Mammary microvascular endothelial cell (primary cell): Measurements from ENCODE around the gene CT47B1. TPM values are rescaled to one million over a fixed set of nuclear protein-coding genes. Genes with fewer than 3 reads are reported as not detected.

ENCODE experiments used
- total RNA-seq: library from RNA; depleted of rRNA; stranded (reverse); fragments of >200 nt; gene quantifications from 2 replicates; pipeline ENCODE4 v1.2.3, GENCODE V29; 2015

The CT47B1 gene
- not detected in 2 replicates for total RNA-seq

GRCh38 chrX:120875766-120876165 lies at the start of gene CT47B1:
Gene CT47B1, minus strand, starts transcription at chrX:120875866. Its CDS starts 196 bp downstream, at chrX:120875670.

Other genes with a start within 250 kb of the CT47B1 start
- 67.7 and 80.9 TPM in 2 replicates for gene C1GALT1C1, start 245.8 kb downstream of the CT47B1 start, total RNA-seq
- not detected in 2 replicates for gene CT47A11, start 61.3 kb upstream of the CT47B1 start, total RNA-seq
- not detected in 2 replicates for gene CT47A10, start 66.2 kb upstream of the CT47B1 start, total RNA-seq
- not detected in 2 replicates for gene CT47A9, start 71.0 kb upstream of the CT47B1 start, total RNA-seq
- not detected in 2 replicates for gene CT47A8, start 75.9 kb upstream of the CT47B1 start, total RNA-seq
- gene CT47A7, start 80.7 kb upstream of the CT47B1 start, total RNA-seq, result not detected in 2 replicates
- gene CT47A6, start 85.6 kb upstream of the CT47B1 start, total RNA-seq, result not detected in 2 replicates
- gene CT47A5, start 90.5 kb upstream of the CT47B1 start, total RNA-seq, result not detected in 2 replicates
- not detected in 2 replicates for gene CT47A4, start 95.3 kb upstream of the CT47B1 start, total RNA-seq
- not detected in 2 replicates for gene CT47A3, start 100.2 kb upstream of the CT47B1 start, total RNA-seq
- not detected in 2 replicates for gene CT47A2, start 105.1 kb upstream of the CT47B1 start, total RNA-seq
- gene CT47A1, start 109.9 kb upstream of the CT47B1 start, total RNA-seq, result not detected in 2 replicates
- gene GLUD2, start 171.7 kb upstream of the CT47B1 start, total RNA-seq, result 2.4 and 3.2 TPM in 2 replicates